ENCODE measurements around the gene CKAP5.

CKAP5 gene

GRCh38 chr11:46694072-46694471 is 152.0 kb downstream of the CKAP5 start:
- TF ChIP-seq, protein P1, sequence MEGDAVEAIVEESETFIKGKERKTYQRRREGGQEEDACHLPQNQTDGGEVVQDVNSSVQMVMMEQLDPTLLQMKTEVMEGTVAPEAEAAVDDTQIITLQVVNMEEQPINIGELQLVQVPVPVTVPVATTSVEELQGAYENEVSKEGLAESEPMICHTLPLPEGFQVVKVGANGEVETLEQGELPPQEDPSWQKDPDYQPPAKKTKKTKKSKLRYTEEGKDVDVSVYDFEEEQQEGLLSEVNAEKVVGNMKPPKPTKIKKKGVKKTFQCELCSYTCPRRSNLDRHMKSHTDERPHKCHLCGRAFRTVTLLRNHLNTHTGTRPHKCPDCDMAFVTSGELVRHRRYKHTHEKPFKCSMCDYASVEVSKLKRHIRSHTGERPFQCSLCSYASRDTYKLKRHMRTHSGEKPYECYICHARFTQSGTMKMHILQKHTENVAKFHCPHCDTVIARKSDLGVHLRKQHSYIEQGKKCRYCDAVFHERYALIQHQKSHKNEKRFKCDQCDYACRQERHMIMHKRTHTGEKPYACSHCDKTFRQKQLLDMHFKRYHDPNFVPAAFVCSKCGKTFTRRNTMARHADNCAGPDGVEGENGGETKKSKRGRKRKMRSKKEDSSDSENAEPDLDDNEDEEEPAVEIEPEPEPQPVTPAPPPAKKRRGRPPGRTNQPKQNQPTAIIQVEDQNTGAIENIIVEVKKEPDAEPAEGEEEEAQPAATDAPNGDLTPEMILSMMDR (conservative IDR thresholded peaks at IDR 0.05; ENCODE audit: control insufficient read depth, insufficient read depth, low read depth, low read length), result no peak
- H3K4me3 ChIP-seq (ENCODE audit: control insufficient read depth, low read depth, low read length), result no peak overlapping the region
- no peak for DNase-seq (ENCODE audit: low read depth)

- TF ChIP-seq, protein P1 (conservative IDR thresholded peaks at IDR 0.05; ENCODE audit: control insufficient read depth, insufficient read depth, low read depth, low read length), result no peak
- no peak overlapping the region for H3K4me3 ChIP-seq (ENCODE audit: control insufficient read depth, low read depth, low read length)
- peak; percentile 82 for DNase-seq (ENCODE audit: low read depth)
These were observed 152.5 kb downstream of the CKAP5 start for GRCh38 chr11:46693597-46694012.

Data from fibroblast of mammary gland (primary cell).